Neural cell (in vitro differentiated cells): ENCODE results near the gene RASA4B. TPM values are rescaled to one million over a fixed set of nuclear protein-coding genes. Genes with fewer than 3 reads are reported as not detected.
A peak's percentile ranks its signal among the peaks of the same experiment; 100 is the strongest.

Experiments
- H2AFZ ChIP-seq: fragments of 200-600, 300-800 bp; sonication (generic), shearing (Covaris generic); 2 replicates; pipeline ENCODE4 v1.6.0; 2014; ENCODE audit warnings: low read depth, mild to moderate bottlenecking, antibody characterized with exemption, low read length, moderate library complexity
- H3F3A ChIP-seq: fragments of 200-600 bp; shearing (Covaris generic); 2 replicates; pipeline ENCODE4 v1.6.1; 2016; ENCODE audit warnings: mild to moderate bottlenecking, moderate library complexity, mixed read lengths, antibody characterized with exemption, low read length; ENCODE audit not compliant: insufficient read depth, poor library complexity, severe bottlenecking
- H3K27ac ChIP-seq: fragments of 200-600, 300-800 bp; sonication (generic), shearing (Covaris generic); 2 replicates; pipeline ENCODE4 v1.5.1; 2014; ENCODE audit warnings: mild to moderate bottlenecking, low read length, moderate library complexity
- H3K27me3 ChIP-seq: fragments of 300-800, 200-600 bp; sonication (generic), shearing (Covaris generic); 2 replicates; pipeline ENCODE4 v1.6.0; 2014; ENCODE audit warnings: mild to moderate bottlenecking, low read depth, low read length, moderate library complexity; ENCODE audit not compliant: insufficient read depth
- H3K36me3 ChIP-seq: fragments of 300-800, 200-600 bp; sonication (generic), shearing (Covaris generic); 2 replicates; pipeline ENCODE4 v1.5.1; 2014; ENCODE audit warnings: mild to moderate bottlenecking, antibody characterized with exemption, low read length, moderate library complexity; ENCODE audit not compliant: insufficient read depth
- H3K4me2 ChIP-seq: fragments of 300-800, 200-600 bp; sonication (generic), shearing (Covaris generic); 2 replicates; pipeline ENCODE4 v1.6.0; 2014; ENCODE audit warnings: mild to moderate bottlenecking, low read length
- H3K4me3 ChIP-seq: fragments of 300-800, 200-600 bp; sonication (generic), shearing (Covaris generic); 2 replicates; pipeline ENCODE4 v1.5.1; 2014; ENCODE audit warnings: mild to moderate bottlenecking, low read length, moderate library complexity
- H3K79me2 ChIP-seq: fragments of 200-600 bp; shearing (Covaris generic); replicated peaks from 2 replicates; pipeline ENCODE4 v1.6.0; 2014; ENCODE audit warnings: mild to moderate bottlenecking, low read length, moderate library complexity; ENCODE audit not compliant: insufficient read depth
- H3K9ac ChIP-seq: fragments of 300-800, 200-600 bp; sonication (generic), shearing (Covaris generic); 2 replicates; pipeline ENCODE4 v1.6.1; 2016; ENCODE audit warnings: mild to moderate bottlenecking, low read length, mixed read lengths
- H3K9me2 ChIP-seq: fragments of 200-600 bp; shearing (Covaris generic); 2 replicates; pipeline ENCODE4 v1.6.1; 2016; ENCODE audit warnings: mild to moderate bottlenecking, low read length, mixed read lengths; ENCODE audit not compliant: insufficient read depth
- H3K9me3 ChIP-seq: fragments of 200-600, 300-800 bp; sonication (generic), shearing (Covaris generic); 2 replicates; pipeline ENCODE4 v1.6.1; 2016; ENCODE audit warnings: mild to moderate bottlenecking, mixed run types, low read length, moderate library complexity, mixed read lengths
- H4K20me1 ChIP-seq: fragments of 200-600 bp; shearing (Covaris generic); 2 replicates; pipeline ENCODE4 v1.6.1; 2016; ENCODE audit warnings: mild to moderate bottlenecking, mixed run types; ENCODE audit not compliant: insufficient read depth
- CTCF ChIP-seq: fragments of 450-650 bp; IDR thresholded peaks from 2 replicates; pipeline ENCODE4 v1.5.1; 2014; ENCODE audit warnings: antibody characterized with exemption, mild to moderate bottlenecking, moderate library complexity; ENCODE audit not compliant: poor library complexity, severe bottlenecking
- EP300 ChIP-seq: fragments of 450-650 bp; conservative IDR thresholded peaks from 2 replicates; pipeline ENCODE4 v1.6.1; 2014; ENCODE audit warnings: antibody characterized with exemption, mild to moderate bottlenecking, moderate library complexity; ENCODE audit not compliant: poor library complexity, severe bottlenecking
- EZH2 ChIP-seq: fragments of 200-600, 300-800 bp; shearing (Covaris generic), sonication (generic); IDR thresholded peaks from 2 replicates; pipeline ENCODE4 v1.6.1; 2014; ENCODE audit warnings: antibody characterized with exemption, low read length, borderline replicate concordance, mild to moderate bottlenecking; ENCODE audit not compliant: insufficient read depth, poor library complexity, severe bottlenecking
- MXI1 ChIP-seq: fragments of 450-650 bp; conservative IDR thresholded peaks from 2 replicates; pipeline ENCODE4 v1.6.1; 2014; ENCODE audit warnings: antibody characterized with exemption, mild to moderate bottlenecking; ENCODE audit not compliant: poor library complexity, severe bottlenecking
- POLR2AphosphoS5 ChIP-seq: IDR thresholded peaks from 2 replicates; pipeline ENCODE4 v1.6.1; 2012
- RAD21 ChIP-seq: fragments of 450-650 bp; conservative IDR thresholded peaks from 2 replicates; pipeline ENCODE4 v1.6.1; 2014; ENCODE audit warnings: antibody characterized with exemption, mild to moderate bottlenecking, moderate library complexity
- REST ChIP-seq: IDR thresholded peaks from 2 replicates; pipeline ENCODE4 v1.6.1; 2012; ENCODE audit warnings: borderline replicate concordance
- SMC3 ChIP-seq: fragments of 450-650 bp; conservative IDR thresholded peaks from 2 replicates; pipeline ENCODE4 v1.6.1; 2014; ENCODE audit warnings: antibody characterized with exemption, mild to moderate bottlenecking, moderate library complexity; ENCODE audit not compliant: poor library complexity
- TAF1 ChIP-seq: IDR thresholded peaks from 2 replicates; pipeline ENCODE4 v1.6.1; 2012; ENCODE audit warnings: low read depth
- polyA plus RNA-seq: library from polyadenylated mRNA; depleted of rRNA; stranded (reverse); fragments of >200 nt; gene quantifications from 2 replicates; pipeline ENCODE4 v1.2.3, GENCODE V29; 2014

RASA4B gene
- polyA plus RNA-seq, 1 donor from 2014 or later, result 31.9 TPM

GRCh38 chr7:102466097-102466496 lies 51.5 kb downstream of the RASA4B start:
- no peaks in the 10 kb centered on the region for H3K9me2 ChIP-seq
- peak overlapping the region; percentile 93 for H3K9ac ChIP-seq
- no peaks in the 10 kb centered on the region for H3F3A ChIP-seq
- peaks cover 20% of the 10 kb centered on the region for H3K79me2 ChIP-seq
- no peak overlapping the region for H3K27ac ChIP-seq
- peak overlapping the region; percentile 25 for H3K4me2 ChIP-seq
- peak overlapping the region; percentile 99 for H3K4me3 ChIP-seq
- H3K27me3 ChIP-seq, result no peaks in the 10 kb centered on the region
- TF ChIP-seq RAD21 (no peak), EZH2 (no peak)
- no peaks in the 10 kb centered on the region for H4K20me1 ChIP-seq
- no peaks in the 10 kb centered on the region for H3K9me3 ChIP-seq
- no peaks in the 10 kb centered on the region for H3K36me3 ChIP-seq
- H2AFZ ChIP-seq, result no peak overlapping the region

DNA sequence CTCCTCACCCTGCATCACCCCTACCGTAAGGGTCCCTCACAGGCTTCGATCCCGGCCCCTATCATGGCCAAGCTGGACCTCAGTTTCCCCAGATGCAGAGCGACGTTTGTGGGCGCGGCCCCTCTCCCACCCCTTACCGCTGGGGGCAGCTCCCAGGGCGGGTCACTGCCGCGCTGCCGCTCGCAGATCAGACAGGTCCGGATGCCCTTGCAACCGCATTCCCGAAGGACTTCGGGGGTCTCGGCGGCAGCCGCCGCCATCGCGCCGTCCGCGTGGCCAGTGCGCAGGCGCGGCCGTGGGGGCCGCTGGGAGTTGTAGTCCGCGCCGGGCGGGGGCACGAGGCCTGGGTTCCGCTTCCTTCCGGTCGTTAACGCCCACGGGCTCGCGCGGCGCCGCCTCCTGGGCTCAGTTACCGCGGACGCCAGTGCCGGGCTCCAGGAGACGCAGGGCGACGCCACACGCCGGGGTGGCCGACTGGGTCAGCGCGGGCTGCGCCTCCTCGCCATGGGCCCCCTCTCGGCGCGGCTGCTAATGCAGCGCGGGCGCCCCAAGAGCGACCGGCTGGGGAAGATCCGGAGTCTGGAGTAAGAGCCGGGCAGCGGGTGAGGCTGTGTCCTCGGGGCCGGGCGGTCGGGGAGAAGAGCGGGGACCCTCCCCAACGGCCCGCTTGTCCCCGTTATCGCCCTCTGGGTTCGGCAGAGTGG lies 52.8 kb downstream of the RASA4B start, which contains the start of the genes ALKBH4 and LRWD1:
TSS of gene ALKBH4 (minus strand) at position 287 of the 704 bp plus-strand sequence. CDS start at position 260, 27 bp downstream.
TSS of gene LRWD1 (plus strand) at position 408 of the 704 bp plus-strand sequence. CDS start at position 505, 97 bp downstream.
- H3K4me2 ChIP-seq, result peak within 1 kb of the TSS; percentile 73
- H3K9me2 ChIP-seq, result no peaks in the 10 kb centered on the region
- H3K27ac ChIP-seq, result peak within 1 kb of the TSS; percentile 75
- TF ChIP-seq EZH2 (no peak), CTCF (peak; percentile 51), SMC3 (peak; percentile 57), EP300 (no peak), REST (peak; percentile 6), MXI1 (peak; percentile 96), TAF1 (no peak), POLR2AphosphoS5 (peak; percentile 86)
- H3K27me3 ChIP-seq, result no peaks in the 10 kb centered on the region
- no peaks in the 10 kb centered on the region for H3K36me3 ChIP-seq
- no peaks in the 10 kb centered on the region for H3K9me3 ChIP-seq
- no peaks in the 10 kb centered on the region for H3F3A ChIP-seq
- peaks cover 20% of the 10 kb centered on the region for H3K79me2 ChIP-seq
- H4K20me1 ChIP-seq, result no peaks in the 10 kb centered on the region
- peak within 1 kb of the TSS; percentile 99 for H3K4me3 ChIP-seq
- H2AFZ ChIP-seq, result peak within 1 kb of the TSS; percentile 96
- H3K9ac ChIP-seq, result peak within 1 kb of the TSS; percentile 93
